Measurements from ENCODE around the gene CACNA1D.

Gene CACNA1D

DNA sequence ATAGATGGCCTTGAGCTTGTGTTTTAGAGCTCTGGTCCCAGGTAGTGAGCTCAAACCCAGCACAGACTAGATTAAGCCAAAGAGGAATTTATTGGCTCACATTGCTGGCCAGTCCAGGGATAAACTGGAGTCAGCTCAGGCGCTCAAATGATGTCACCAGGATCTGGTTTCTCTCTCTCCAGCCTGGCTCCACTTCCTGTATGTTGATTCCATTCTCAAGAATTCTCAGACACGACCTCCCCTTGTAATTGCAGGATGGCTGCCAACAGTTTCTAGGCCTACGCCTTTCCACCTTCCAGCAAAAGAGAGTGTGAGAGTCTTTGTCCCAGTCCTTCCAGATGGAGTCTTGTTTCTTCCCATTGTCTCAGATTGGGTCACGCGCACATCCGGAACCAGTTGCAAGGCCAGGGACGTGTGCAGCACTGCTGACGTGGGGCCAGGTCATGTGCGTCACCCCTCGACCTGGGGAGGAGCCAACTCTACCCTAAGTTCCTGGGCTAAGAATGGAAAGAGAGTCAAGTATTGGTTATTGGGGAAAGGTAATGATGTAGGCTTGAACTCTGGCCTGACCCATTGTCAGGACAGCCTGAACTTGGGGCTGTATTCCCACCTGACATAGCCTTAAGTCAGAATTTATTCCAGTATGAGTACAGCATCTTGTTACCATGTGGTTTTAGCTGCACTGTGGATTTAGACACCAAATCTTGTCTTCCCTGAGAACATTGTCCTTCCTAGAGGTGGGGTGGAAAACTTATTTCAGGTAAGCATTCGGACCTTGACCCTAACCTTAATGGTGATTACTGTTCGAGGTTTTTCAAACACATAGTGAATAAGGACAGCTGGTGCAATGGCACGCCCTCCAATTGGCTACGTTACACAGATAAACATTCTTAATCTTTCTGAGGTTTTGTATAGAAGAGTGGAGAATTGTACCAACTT lies 31.6 kb downstream of the CACNA1D start:
- no peak for DNase-seq (ENCODE audit: extremely low spot score)
- POLR2A ChIA-PET, result no interaction called here
- TF ChIP-seq FOXA1 (IDR thresholded peaks at IDR 0.05) (no peak), LEF1 (IDR thresholded peaks at IDR 0.05; ENCODE audit: borderline replicate concordance) (no peak), TARDBP (IDR thresholded peaks at IDR 0.05) (no peak)
- CTCF ChIA-PET, result interaction anchor here (1.4 to 1.5 kb wide), 2 partner anchors 12 to 32 kb away, joined by 3 to 4 read pairs; partner anchors contain the start of gene CACNA1D

DNA sequence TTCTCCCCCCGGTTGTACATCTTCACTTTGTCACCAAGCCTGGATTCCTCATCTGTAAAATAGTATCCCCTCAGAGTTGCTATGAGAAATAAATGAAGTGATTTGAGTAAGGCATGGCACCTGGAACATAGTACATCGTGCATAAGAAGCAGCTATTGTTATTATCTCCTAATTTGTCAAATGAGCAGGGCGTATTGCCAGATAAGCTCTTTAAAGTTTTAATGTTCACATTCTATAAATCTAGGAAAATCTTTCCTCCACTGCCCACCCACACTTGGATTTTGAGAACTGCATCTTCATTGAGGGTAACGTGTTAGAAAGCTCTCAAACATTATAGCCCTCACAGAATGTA lies 32.3 kb downstream of the CACNA1D start:
- DNase-seq (ENCODE audit: extremely low spot score), result no peak
- ChIA-PET CTCF (interaction anchor here (1.5 kb wide), 1 partner anchor 13 kb away, joined by 4 read pairs; no protein-coding TSS in a partner anchor), POLR2A (no interaction called here)
- TF ChIP-seq L3MBTL2 (conservative IDR thresholded peaks at IDR 0.05), result no peak
- TF ChIP-seq ELF4 (IDR thresholded peaks at IDR 0.05), result no peak
- no peak for TF ChIP-seq CTBP1 (IDR thresholded peaks at IDR 0.05; ENCODE audit: borderline replicate concordance)
- TF ChIP-seq NFRKB (IDR thresholded peaks at IDR 0.05), result no peak
- TF ChIP-seq FOXM1 (IDR thresholded peaks at IDR 0.05; ENCODE audit: borderline replicate concordance), result no peak

DNA sequence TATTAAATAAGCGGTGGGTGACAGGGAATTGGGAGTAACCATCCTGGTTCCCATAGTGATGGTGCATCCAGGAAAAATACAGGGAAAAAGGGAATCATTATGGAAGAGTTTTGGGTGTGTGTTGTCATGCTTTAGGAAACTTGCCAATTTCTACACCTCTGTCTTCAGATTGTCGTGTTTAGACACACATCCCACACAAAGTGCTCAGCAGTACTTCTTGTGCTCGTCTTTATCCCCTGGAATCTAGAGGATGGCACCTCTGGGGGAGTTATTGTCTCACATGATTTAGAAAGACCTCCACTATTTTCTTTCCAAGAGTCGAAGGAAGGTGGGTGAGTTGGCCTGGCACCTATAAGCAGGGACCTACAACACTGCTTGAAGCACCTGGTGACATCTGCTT lies 35.8 kb downstream of the CACNA1D start:
- TF ChIP-seq L3MBTL2 (conservative IDR thresholded peaks at IDR 0.05) (no peak), LEF1 (IDR thresholded peaks at IDR 0.05; ENCODE audit: borderline replicate concordance) (no peak), HDGF (IDR thresholded peaks at IDR 0.05; ENCODE audit: borderline replicate concordance) (no peak), NFRKB (IDR thresholded peaks at IDR 0.05) (no peak), BHLHE40 (IDR thresholded peaks at IDR 0.05; ENCODE audit: borderline replicate concordance) (no peak)
- POLR2A ChIA-PET, result no interaction called here
- no peak for DNase-seq (ENCODE audit: extremely low spot score)
- CTCF ChIA-PET, result no interaction called here

DNA sequence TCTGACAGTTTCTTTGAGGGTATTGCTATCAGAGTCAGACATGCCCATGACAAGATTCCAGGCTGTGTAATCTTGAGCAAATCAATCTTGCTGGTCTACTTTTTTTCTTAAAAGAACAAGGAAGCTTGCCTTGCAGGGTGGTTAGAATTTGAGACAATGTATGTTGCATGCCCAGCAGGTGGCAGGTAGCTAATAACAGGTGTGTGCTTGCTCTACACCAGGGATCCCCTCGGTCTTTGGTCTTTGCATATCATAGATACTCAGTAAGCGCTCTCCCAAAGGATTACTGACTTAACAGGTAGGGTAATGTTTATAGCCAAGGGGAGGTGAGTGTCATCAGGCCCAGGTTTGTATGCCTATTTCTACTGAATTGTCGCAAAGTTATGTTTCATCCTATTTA lies 37.3 kb downstream of the CACNA1D start:
- CTCF ChIA-PET, result no interaction called here
- TF ChIP-seq ZNF384 (IDR thresholded peaks at IDR 0.05), result no peak
- TF ChIP-seq ARNT (IDR thresholded peaks at IDR 0.05), result no peak
- no peak for TF ChIP-seq L3MBTL2 (conservative IDR thresholded peaks at IDR 0.05)
- TF ChIP-seq ELF4 (IDR thresholded peaks at IDR 0.05), result no peak
- no peak for TF ChIP-seq CTBP1 (IDR thresholded peaks at IDR 0.05; ENCODE audit: borderline replicate concordance)
- TF ChIP-seq, protein P1, sequence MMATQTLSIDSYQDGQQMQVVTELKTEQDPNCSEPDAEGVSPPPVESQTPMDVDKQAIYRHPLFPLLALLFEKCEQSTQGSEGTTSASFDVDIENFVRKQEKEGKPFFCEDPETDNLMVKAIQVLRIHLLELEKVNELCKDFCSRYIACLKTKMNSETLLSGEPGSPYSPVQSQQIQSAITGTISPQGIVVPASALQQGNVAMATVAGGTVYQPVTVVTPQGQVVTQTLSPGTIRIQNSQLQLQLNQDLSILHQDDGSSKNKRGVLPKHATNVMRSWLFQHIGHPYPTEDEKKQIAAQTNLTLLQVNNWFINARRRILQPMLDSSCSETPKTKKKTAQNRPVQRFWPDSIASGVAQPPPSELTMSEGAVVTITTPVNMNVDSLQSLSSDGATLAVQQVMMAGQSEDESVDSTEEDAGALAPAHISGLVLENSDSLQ (IDR thresholded peaks at IDR 0.05), result no peak
- TF ChIP-seq SP1 (IDR thresholded peaks at IDR 0.05), result no peak
- TF ChIP-seq HDGF (IDR thresholded peaks at IDR 0.05; ENCODE audit: borderline replicate concordance), result no peak
- TF ChIP-seq TARDBP (IDR thresholded peaks at IDR 0.05), result no peak
- TF ChIP-seq BHLHE40 (IDR thresholded peaks at IDR 0.05; ENCODE audit: borderline replicate concordance), result no peak
- no peak for TF ChIP-seq FOXM1 (IDR thresholded peaks at IDR 0.05; ENCODE audit: borderline replicate concordance)
- no peak for DNase-seq (ENCODE audit: extremely low spot score)
- POLR2A ChIA-PET, result no interaction called here

DNA sequence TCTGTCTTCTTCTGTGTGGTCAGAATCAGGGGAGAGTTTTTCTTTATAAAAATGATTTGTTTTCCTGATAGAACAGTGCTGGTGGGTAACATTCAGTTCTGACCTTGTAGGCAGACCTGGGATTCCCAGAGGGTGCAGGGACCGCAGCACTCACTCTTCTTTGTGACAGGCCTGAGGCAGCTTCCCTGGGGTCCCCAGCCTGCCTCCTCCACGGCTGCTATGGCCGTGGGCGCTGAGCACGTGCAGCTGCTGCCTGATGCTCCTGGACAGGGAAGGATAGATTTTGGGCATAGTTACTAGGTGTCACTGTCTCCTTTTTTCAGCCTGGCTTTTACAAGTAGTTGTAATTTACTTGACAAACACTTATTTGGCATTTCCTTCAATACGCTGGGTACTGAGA lies 39.1 kb downstream of the CACNA1D start:
- CTCF ChIA-PET, result no interaction called here

DNA sequence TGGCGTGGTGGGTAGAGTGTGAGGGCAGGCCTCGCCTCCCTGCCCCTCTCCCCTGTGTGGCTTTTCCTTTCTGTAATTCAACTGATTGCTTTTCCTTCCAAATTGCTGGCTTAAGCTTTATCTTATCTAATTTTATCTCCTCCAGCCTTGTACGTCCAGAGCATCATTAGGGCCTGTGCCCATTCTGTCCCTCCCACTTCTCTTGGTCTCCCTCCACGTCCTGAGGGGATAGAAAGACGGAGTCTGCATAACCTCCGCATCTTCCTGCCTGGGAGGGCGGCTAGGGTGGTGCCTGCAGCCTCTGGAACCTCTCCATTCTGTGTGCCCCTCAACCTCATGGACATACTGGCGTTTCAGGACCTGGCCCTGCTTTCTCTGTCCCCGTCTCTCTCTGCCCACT lies 39.8 kb downstream of the CACNA1D start:
- TF ChIP-seq, protein P1 (IDR thresholded peaks at IDR 0.05), result no peak
- no peak for TF ChIP-seq HDGF (IDR thresholded peaks at IDR 0.05; ENCODE audit: borderline replicate concordance)
- POLR2A ChIA-PET, result no interaction called here
- CTCF ChIA-PET, result no interaction called here
- no peak for DNase-seq (ENCODE audit: extremely low spot score)

More for the DNA sequence above, 39.1 kb downstream of the CACNA1D start:
- TF ChIP-seq ZNF384 (IDR thresholded peaks at IDR 0.05) (no peak), HDGF (IDR thresholded peaks at IDR 0.05; ENCODE audit: borderline replicate concordance) (no peak)
- DNase-seq (ENCODE audit: extremely low spot score), result no peak
- POLR2A ChIA-PET, result no interaction called here

DNA sequence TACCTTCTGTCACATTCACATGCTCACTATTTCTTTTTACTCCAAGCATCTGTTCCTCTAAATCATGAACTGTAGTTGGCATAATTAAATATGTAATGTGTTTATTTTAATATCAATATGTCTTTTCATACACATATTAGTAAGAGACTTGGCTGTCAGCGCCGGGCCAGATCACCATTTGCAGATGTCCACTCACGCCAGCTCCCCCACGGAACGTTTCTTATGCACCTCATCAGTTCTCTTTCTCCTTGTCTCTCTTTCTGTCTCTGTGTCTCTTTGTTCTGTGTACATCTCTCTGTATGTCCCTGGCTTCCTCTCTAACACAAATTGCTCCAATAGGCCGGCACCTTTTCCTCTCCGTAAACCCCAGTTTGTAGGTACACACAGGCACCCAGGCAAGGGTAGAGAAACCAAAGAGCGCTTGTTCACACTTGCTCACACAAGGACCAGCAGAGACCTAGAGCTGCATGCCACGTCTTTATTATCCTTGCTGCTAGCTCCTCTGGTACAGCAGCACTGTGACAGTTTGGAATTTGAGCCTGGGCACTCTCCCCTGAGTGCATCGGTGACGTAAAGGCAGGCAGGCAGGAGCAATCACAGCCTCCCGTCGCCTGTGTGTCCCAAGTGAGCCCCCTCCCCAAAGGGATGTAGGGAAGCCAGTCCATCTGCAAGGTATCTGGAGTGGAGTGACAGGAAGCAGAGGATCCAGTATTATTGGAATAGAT lies 40.4 kb downstream of the CACNA1D start:
- no peak for DNase-seq (ENCODE audit: extremely low spot score)
- POLR2A ChIA-PET, result no interaction called here
- CTCF ChIA-PET, result no interaction called here
- TF ChIP-seq ARNT (IDR thresholded peaks at IDR 0.05), result no peak
- TF ChIP-seq LEF1 (IDR thresholded peaks at IDR 0.05; ENCODE audit: borderline replicate concordance), result no peak
- no peak for TF ChIP-seq FOXM1 (IDR thresholded peaks at IDR 0.05; ENCODE audit: borderline replicate concordance)
- no peak for TF ChIP-seq FOXA1 (IDR thresholded peaks at IDR 0.05)
- TF ChIP-seq FOXK2 (IDR thresholded peaks at IDR 0.05), result no peak
- TF ChIP-seq ELF4 (IDR thresholded peaks at IDR 0.05), result no peak
- no peak for TF ChIP-seq HDGF (IDR thresholded peaks at IDR 0.05; ENCODE audit: borderline replicate concordance)
- TF ChIP-seq L3MBTL2 (conservative IDR thresholded peaks at IDR 0.05), result no peak
- no peak for TF ChIP-seq SUZ12 (IDR thresholded peaks at IDR 0.05)
- TF ChIP-seq TARDBP (IDR thresholded peaks at IDR 0.05), result no peak
- no peak for TF ChIP-seq NFRKB (IDR thresholded peaks at IDR 0.05)
- TF ChIP-seq SP1 (IDR thresholded peaks at IDR 0.05), result no peak
- no peak for TF ChIP-seq BHLHE40 (IDR thresholded peaks at IDR 0.05; ENCODE audit: borderline replicate concordance)
- TF ChIP-seq, protein P1 (IDR thresholded peaks at IDR 0.05), result no peak
- no peak for TF ChIP-seq CTBP1 (IDR thresholded peaks at IDR 0.05; ENCODE audit: borderline replicate concordance)
- no peak for TF ChIP-seq ZNF384 (IDR thresholded peaks at IDR 0.05)

All from HEK293T (cell line).